ENCODE measurements around the gene AGXT2.

The AGXT2 gene

DNA sequence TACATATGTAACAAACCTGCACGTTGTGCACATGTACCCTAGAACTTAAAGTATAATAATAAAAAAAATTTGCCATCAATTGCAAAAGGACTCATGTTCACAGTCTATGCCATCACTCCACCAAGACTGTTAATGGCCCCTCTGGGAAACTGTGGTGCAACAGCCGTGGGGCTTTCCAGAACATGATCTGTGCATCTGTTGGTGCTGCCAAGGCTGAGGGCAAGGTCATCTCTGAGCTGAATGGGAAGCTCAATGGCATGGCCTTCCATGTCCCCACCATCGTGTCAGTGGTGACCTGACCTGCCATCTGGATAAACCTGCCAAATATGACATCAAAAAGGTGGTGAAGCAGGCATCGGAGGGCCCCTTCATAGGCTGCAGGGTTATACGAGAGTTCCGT lies 33.4 kb upstream of the AGXT2 start:
- no peak overlapping the region for H3K9ac ChIP-seq (ENCODE audit: low read depth, low read length)
- H3K4me1 ChIP-seq (ENCODE audit: control insufficient read depth, insufficient read depth, low read length), result no peaks in the 10 kb centered on the region
- H3K4me3 ChIP-seq (ENCODE audit: low read depth, low read length), result no peak overlapping the region
- no peaks in the 10 kb centered on the region for H3K36me3 ChIP-seq (ENCODE audit: control insufficient read depth, insufficient read depth, low read length)
- no peaks in the 10 kb centered on the region for H3K9me3 ChIP-seq (ENCODE audit: control insufficient read depth, insufficient read depth, low read length)
- H3K27ac ChIP-seq (ENCODE audit: low read depth, low read length), result no peak overlapping the region
- H3K27me3 ChIP-seq (ENCODE audit: control insufficient read depth, insufficient read depth, low read length), result no peaks in the 10 kb centered on the region

DNA sequence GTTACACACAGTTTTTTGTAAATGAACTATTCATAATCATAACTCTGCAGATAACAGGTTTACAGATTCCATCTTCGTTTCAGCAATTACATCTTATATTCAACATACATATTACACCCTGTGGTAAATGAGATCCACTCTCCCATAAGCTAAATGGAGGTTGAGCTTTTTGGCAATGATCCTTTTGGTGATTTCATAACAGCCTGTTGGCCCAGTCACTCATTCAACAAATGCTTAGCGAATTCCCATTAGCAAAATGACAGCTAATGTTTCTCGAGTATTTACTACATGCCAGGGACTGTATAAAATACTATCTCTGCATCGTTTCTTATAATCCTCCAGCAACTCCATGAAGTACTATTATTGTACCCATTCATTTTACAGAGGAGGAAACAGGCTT lies 25.4 kb upstream of the AGXT2 start:
- no peaks in the 10 kb centered on the region for H3K36me3 ChIP-seq (ENCODE audit: control insufficient read depth, insufficient read depth, low read length)
- H3K4me3 ChIP-seq (ENCODE audit: low read depth, low read length), result no peak overlapping the region
- 0 out of 2 replicates have a peak, but pooled peaks cover 3% of the 10 kb centered on the region for H3K9me3 ChIP-seq (ENCODE audit: control insufficient read depth, insufficient read depth, low read length)
- H3K4me1 ChIP-seq (ENCODE audit: control insufficient read depth, insufficient read depth, low read length), result no peaks in the 10 kb centered on the region
- H3K9ac ChIP-seq (ENCODE audit: low read depth, low read length), result no peak overlapping the region
- H3K27ac ChIP-seq (ENCODE audit: low read depth, low read length), result no peak overlapping the region
- H3K27me3 ChIP-seq (ENCODE audit: control insufficient read depth, insufficient read depth, low read length), result no peaks in the 10 kb centered on the region

DNA sequence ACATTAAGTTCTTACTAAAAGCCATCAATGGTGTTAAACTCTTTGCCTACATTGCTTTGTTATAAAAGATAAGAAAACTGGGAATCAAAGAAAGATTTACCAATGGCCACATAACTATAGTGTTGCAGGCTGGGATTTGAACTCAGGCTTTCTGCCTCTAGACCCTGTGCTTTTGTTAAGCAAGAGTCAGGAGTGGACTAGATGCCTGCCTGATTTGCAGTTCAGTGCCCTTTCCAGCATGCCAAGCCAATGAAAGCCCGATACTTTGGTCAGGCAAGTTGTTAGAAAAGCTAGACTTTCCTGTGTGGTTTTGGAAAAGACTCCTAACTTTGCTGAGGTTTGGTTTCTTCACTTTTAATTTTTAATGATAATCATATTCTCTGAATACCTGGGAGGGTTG lies 21.4 kb upstream of the AGXT2 start:
- Histone ChIP-seq H3K4me1 (ENCODE audit: control insufficient read depth, insufficient read depth, low read length) (no peaks in the 10 kb centered on the region), H3K9ac (ENCODE audit: low read depth, low read length) (no peak overlapping the region), H3K27me3 (ENCODE audit: control insufficient read depth, insufficient read depth, low read length) (no peaks in the 10 kb centered on the region), H3K27ac (ENCODE audit: low read depth, low read length) (no peak overlapping the region), H3K4me3 (ENCODE audit: low read depth, low read length) (no peak overlapping the region), H3K36me3 (ENCODE audit: control insufficient read depth, insufficient read depth, low read length) (no peaks in the 10 kb centered on the region), H3K9me3 (ENCODE audit: control insufficient read depth, insufficient read depth, low read length) (no peaks in the 10 kb centered on the region)

DNA sequence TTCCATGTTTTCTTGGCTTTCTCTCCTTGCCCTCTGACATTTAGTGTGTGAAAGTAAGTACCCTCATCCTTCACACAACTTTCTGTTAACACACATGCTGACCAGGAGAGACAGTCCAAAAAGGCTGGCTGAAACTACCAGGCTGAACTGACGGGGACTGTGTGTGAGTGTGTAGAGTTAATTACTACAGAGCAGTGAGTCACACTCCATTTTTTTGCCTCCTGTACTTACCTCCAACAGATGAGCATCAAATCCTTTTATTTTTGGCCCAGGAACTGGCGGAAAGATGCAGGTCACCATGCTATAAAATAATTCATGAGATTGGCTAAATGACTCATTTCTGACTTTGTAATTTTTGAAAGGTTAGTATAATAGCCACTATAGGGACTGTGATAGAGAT lies 20.2 kb upstream of the AGXT2 start:
- Histone ChIP-seq H3K27me3 (ENCODE audit: control insufficient read depth, insufficient read depth, low read length) (no peaks in the 10 kb centered on the region), H3K27ac (ENCODE audit: low read depth, low read length) (no peak overlapping the region), H3K4me3 (ENCODE audit: low read depth, low read length) (no peak overlapping the region)

DNA sequence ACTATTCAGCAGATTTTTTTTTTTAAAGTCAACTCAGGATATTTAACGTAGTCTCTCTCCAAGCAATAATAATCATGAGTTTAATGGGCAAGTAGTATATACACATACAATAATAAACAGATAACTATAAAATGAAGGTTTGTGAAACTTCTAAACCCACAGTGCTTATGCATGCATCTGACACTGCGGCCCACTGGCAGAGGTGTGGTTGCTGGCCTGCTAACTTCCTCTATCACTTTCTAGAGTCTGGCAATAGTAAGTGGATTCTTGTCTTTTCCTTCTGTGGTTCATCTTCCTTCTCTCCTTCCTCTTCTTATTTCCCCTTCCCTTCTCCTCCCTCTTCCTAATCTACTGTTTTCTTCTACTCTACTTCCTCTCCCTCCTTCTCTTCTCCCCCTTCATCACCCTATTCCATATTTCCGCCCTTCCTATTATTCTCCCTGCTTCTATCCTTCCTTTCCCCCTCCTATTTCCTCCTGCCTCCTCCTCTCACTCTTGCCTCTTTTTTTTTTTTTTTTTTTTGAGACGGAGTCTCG lies 18.6 kb upstream of the AGXT2 start:
- Histone ChIP-seq H3K4me1 (ENCODE audit: control insufficient read depth, insufficient read depth, low read length) (no peaks in the 10 kb centered on the region), H3K9me3 (ENCODE audit: control insufficient read depth, insufficient read depth, low read length) (no peaks in the 10 kb centered on the region), H3K27ac (ENCODE audit: low read depth, low read length) (no peak overlapping the region), H3K9ac (ENCODE audit: low read depth, low read length) (no peak overlapping the region), H3K36me3 (ENCODE audit: control insufficient read depth, insufficient read depth, low read length) (no peaks in the 10 kb centered on the region), H3K27me3 (ENCODE audit: control insufficient read depth, insufficient read depth, low read length) (no peaks in the 10 kb centered on the region), H3K4me3 (ENCODE audit: low read depth, low read length) (no peak overlapping the region)

More for the DNA sequence above, 20.2 kb upstream of the AGXT2 start:
- Histone ChIP-seq H3K36me3 (ENCODE audit: control insufficient read depth, insufficient read depth, low read length) (no peaks in the 10 kb centered on the region), H3K9me3 (ENCODE audit: control insufficient read depth, insufficient read depth, low read length) (no peaks in the 10 kb centered on the region), H3K4me1 (ENCODE audit: control insufficient read depth, insufficient read depth, low read length) (no peaks in the 10 kb centered on the region), H3K9ac (ENCODE audit: low read depth, low read length) (no peak overlapping the region)

DNA sequence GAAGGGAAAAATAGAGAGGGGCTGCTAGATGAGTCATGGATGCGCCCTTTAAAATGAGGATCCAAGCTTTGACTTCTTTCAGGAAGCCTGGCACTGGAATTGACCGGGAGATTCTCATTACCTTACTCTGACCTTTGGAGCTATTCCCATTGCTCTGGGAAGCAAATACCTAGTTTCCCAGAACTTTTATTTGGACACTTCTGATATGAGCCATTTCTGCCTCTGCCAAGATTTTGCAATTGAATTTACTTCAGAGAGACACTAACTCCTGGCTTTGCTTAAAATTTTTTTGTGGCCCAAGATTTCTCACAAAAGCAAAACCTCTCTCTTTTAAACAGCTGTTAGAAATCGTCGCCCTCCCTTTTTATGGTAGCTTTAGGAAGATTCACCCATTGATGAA lies 15.7 kb upstream of the AGXT2 start:
- Histone ChIP-seq H3K9ac (ENCODE audit: low read depth, low read length) (no peak overlapping the region), H3K36me3 (ENCODE audit: control insufficient read depth, insufficient read depth, low read length) (no peaks in the 10 kb centered on the region), H3K9me3 (ENCODE audit: control insufficient read depth, insufficient read depth, low read length) (no peaks in the 10 kb centered on the region), H3K4me1 (ENCODE audit: control insufficient read depth, insufficient read depth, low read length) (no peaks in the 10 kb centered on the region), H3K4me3 (ENCODE audit: low read depth, low read length) (no peak overlapping the region), H3K27ac (ENCODE audit: low read depth, low read length) (no peak overlapping the region), H3K27me3 (ENCODE audit: control insufficient read depth, insufficient read depth, low read length) (no peaks in the 10 kb centered on the region)

DNA sequence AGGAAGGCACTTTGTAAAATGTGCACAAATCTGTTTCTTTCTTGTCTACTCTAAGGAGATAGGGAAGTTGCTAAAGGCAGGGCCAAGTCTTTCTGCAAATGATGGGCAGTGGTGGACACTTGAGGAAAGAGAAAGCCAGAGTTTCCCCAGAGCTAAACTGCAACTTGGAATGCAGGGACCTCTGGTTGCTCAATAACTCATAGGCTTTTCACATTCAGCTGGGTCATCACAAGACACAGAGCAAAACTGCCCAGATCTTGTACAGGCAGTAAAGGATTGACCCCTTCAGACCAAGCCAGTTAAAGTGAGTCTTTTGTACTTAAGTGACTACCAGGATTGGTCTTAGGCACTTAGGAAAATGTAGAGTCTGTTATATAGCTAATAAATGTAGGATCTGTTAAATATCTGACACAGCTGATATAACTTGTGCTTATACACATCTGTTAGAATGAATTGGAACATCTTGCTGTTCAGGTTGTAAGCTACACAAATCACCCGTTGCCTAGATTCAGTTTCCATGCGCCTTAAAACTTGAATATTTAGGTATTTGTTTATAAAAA lies 13.5 kb upstream of the AGXT2 start:
- H3K4me3 ChIP-seq (ENCODE audit: low read depth, low read length), result no peak overlapping the region
- no peaks in the 10 kb centered on the region for H3K9me3 ChIP-seq (ENCODE audit: control insufficient read depth, insufficient read depth, low read length)
- H3K27ac ChIP-seq (ENCODE audit: low read depth, low read length), result no peak overlapping the region
- H3K36me3 ChIP-seq (ENCODE audit: control insufficient read depth, insufficient read depth, low read length), result no peaks in the 10 kb centered on the region
- peaks cover under 1% of the 10 kb centered on the region; the same call in 1 of the 2 replicates for H3K4me1 ChIP-seq (ENCODE audit: control insufficient read depth, insufficient read depth, low read length)
- no peak overlapping the region for H3K9ac ChIP-seq (ENCODE audit: low read depth, low read length)
- no peaks in the 10 kb centered on the region for H3K27me3 ChIP-seq (ENCODE audit: control insufficient read depth, insufficient read depth, low read length)

DNA sequence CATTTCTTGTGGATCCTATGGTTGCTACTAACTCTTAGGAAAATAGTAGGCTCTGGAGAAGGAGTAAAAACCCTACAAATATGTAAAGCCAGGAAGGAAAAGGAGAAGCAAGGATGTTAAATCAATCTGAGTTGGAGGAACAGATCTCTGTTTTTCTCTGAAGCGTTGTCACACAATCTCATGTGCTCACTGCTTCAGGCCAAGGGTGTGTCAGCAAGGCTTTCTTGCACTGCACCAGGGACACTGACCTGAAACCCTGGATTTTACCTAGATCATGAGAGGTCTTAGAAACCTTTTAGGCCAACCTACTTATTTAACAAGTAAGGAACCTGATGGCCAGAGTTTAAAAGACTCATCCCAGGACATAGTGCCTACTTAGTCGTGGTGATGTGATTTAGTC lies 12.5 kb upstream of the AGXT2 start:
- H3K27me3 ChIP-seq (ENCODE audit: control insufficient read depth, insufficient read depth, low read length), result no peaks in the 10 kb centered on the region
- no peak overlapping the region for H3K9ac ChIP-seq (ENCODE audit: low read depth, low read length)
- no peak overlapping the region for H3K4me3 ChIP-seq (ENCODE audit: low read depth, low read length)
- H3K4me1 ChIP-seq (ENCODE audit: control insufficient read depth, insufficient read depth, low read length), result peaks cover 11% of the 10 kb centered on the region; the same call in 1 of the 2 replicates
- no peak overlapping the region for H3K27ac ChIP-seq (ENCODE audit: low read depth, low read length)
- no peaks in the 10 kb centered on the region for H3K36me3 ChIP-seq (ENCODE audit: control insufficient read depth, insufficient read depth, low read length)
- no peaks in the 10 kb centered on the region for H3K9me3 ChIP-seq (ENCODE audit: control insufficient read depth, insufficient read depth, low read length)

DNA sequence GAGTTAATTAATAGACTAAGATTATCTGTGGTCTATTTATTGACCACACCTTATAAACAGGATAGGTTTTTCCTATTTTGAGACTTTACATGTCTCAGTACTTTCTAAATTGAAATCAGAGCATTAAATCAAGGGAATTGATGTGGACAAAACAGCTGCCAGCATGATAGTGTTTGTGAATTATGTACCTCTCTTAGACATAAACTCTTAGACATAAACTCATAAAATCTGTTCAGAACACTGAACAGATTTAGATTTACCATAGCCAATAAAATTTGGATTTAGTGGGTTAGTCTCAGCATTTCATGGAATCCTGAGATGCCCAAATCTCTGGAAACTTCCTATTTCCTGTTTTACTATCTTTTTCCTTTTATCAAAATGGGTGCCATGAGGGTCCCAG lies 11.5 kb upstream of the AGXT2 start:
- Histone ChIP-seq H3K27me3 (ENCODE audit: control insufficient read depth, insufficient read depth, low read length) (no peaks in the 10 kb centered on the region), H3K9me3 (ENCODE audit: control insufficient read depth, insufficient read depth, low read length) (no peaks in the 10 kb centered on the region), H3K27ac (ENCODE audit: low read depth, low read length) (no peak overlapping the region), H3K4me1 (ENCODE audit: control insufficient read depth, insufficient read depth, low read length) (peaks cover 14% of the 10 kb centered on the region; the same call in 1 of the 2 replicates), H3K36me3 (ENCODE audit: control insufficient read depth, insufficient read depth, low read length) (no peaks in the 10 kb centered on the region), H3K9ac (ENCODE audit: low read depth, low read length) (no peak overlapping the region), H3K4me3 (ENCODE audit: low read depth, low read length) (no peak overlapping the region)

DNA sequence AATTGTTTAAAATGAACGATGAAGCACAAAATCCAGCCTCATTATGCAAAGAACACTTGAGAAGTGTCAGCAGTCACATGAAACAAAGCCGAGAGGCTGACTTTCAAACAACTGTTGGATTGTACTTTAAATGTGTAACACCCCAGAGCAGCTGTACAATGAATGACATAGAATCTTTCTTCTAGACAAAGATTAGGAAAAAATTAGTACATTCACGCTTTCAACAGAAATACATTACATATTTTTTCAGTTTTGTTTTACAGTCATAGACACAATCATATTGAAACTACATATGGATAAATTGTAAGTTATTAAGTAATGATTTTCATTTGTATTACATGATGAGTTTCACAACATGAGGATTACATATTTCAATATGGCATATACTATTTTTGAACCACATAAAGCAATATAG lies 10.6 kb upstream of the AGXT2 start:
- Histone ChIP-seq H3K9ac (ENCODE audit: low read depth, low read length) (no peak overlapping the region), H3K27me3 (ENCODE audit: control insufficient read depth, insufficient read depth, low read length) (no peaks in the 10 kb centered on the region), H3K9me3 (ENCODE audit: control insufficient read depth, insufficient read depth, low read length) (no peaks in the 10 kb centered on the region), H3K4me1 (ENCODE audit: control insufficient read depth, insufficient read depth, low read length) (peaks cover 14% of the 10 kb centered on the region; the same call in 1 of the 2 replicates), H3K27ac (ENCODE audit: low read depth, low read length) (no peak overlapping the region), H3K4me3 (ENCODE audit: low read depth, low read length) (no peak overlapping the region), H3K36me3 (ENCODE audit: control insufficient read depth, insufficient read depth, low read length) (no peaks in the 10 kb centered on the region)

DNA sequence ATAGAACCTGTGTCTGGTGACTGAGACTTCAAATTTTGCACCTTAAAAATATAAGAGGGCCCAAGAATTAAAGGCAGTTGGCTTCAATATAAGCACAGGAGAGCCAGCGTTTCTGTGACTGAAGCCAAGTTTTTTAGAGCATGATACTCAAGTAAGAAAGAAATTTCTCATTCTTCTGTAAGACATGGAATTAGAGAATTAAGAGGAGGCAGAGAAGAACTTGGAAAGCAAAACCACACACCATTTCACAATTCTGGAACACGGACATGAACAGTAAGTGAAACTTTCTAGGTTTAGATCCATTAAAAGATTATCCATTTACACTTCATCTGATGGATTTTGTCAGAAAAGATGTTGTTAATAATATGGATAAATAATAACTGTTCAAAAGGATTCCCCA lies 8.9 kb upstream of the AGXT2 start:
- H3K36me3 ChIP-seq (ENCODE audit: control insufficient read depth, insufficient read depth, low read length), result no peaks in the 10 kb centered on the region
- no peak overlapping the region for H3K4me3 ChIP-seq (ENCODE audit: low read depth, low read length)
- H3K27me3 ChIP-seq (ENCODE audit: control insufficient read depth, insufficient read depth, low read length), result no peaks in the 10 kb centered on the region
- H3K27ac ChIP-seq (ENCODE audit: low read depth, low read length), result no peak overlapping the region
- no peaks in the 10 kb centered on the region for H3K9me3 ChIP-seq (ENCODE audit: control insufficient read depth, insufficient read depth, low read length)
- H3K4me1 ChIP-seq (ENCODE audit: control insufficient read depth, insufficient read depth, low read length), result peaks cover 14% of the 10 kb centered on the region; the same call in 1 of the 2 replicates
- H3K9ac ChIP-seq (ENCODE audit: low read depth, low read length), result no peak overlapping the region

Measured in HUES48 (cell line).